IMR-90 (cell line): ENCODE results near the gene PERM1. TPM values are rescaled to one million over a fixed set of nuclear protein-coding genes. Genes with fewer than 3 reads are reported as not detected.

Source experiments
- ATAC-seq: fragments of 200-7000 bp; cut with Tn5 transposase; 2 replicates; pipeline ENCODE4 v1.9.1; 2020; ENCODE audit warnings: low read depth, mild to moderate bottlenecking, moderate library complexity
- BruUV-seq: library from RNA; stranded (reverse); fragments of 400-500 nt; replicated peaks from 2 replicates; lab custom pipeline; 2021; lab: Mats Ljungman, UMichigan
- CTCF ChIA-PET: fragments of 300-600 bp; formaldehyde crosslinking; extraction: SDS; loops from one replicate; lab custom pipeline; 2021; ENCODE audit warnings: antibody characterized with exemption; lab: Yijun Ruan, JAX
- POLR2A ChIA-PET: fragments of 300-600 bp; sonication (Branson Sonifier 250); formaldehyde crosslinking; loops from one replicate; lab custom pipeline; 2022; ENCODE audit warnings: antibody characterized with exemption; ENCODE audit not compliant: unreplicated experiment; lab: Charles Lee
- DNase-seq: peaks from one replicate; pipeline ENCODE4 v3.0.0; 2013
- H2AFZ ChIP-seq: replicated peaks from 2 replicates; pipeline ENCODE3; 2013; ENCODE audit warnings: low read length, mild to moderate bottlenecking; ENCODE audit not compliant: poor library complexity
- H2AK5ac ChIP-seq: 2 replicates; pipeline ENCODE4 v1.6.1; 2013; ENCODE audit warnings: low read depth, low read length, inconsistent platforms
- H2AK9ac ChIP-seq: replicated peaks from 2 replicates; pipeline ENCODE3; 2013; ENCODE audit warnings: mild to moderate bottlenecking, low read depth, low read length, moderate library complexity; ENCODE audit not compliant: poor library complexity
- H2BK120ac ChIP-seq: 2 replicates; pipeline ENCODE4 v1.6.1; 2013; ENCODE audit warnings: low read depth, low read length, inconsistent platforms
- H2BK15ac ChIP-seq: 3 replicates; pipeline ENCODE4 v1.6.1; 2013; ENCODE audit warnings: low read depth, low read length, inconsistent platforms
- H2BK20ac ChIP-seq: 2 replicates; pipeline ENCODE4 v1.6.1; 2013; ENCODE audit warnings: low read depth, mild to moderate bottlenecking, inconsistent platforms, low read length, moderate library complexity
- H2BK5ac ChIP-seq: 2 replicates; pipeline ENCODE4 v1.6.1; 2013; ENCODE audit warnings: mild to moderate bottlenecking, low read depth, low read length, inconsistent platforms; ENCODE audit not compliant: poor library complexity, severe bottlenecking
- H3K14ac ChIP-seq: replicated peaks from 2 replicates; pipeline ENCODE4 v1.6.1; 2013; ENCODE audit warnings: low read depth, low read length, inconsistent platforms
- H3K18ac ChIP-seq: 2 replicates; pipeline ENCODE4 v1.6.1; 2013; ENCODE audit warnings: low read depth, low read length, control low read depth
- H3K23ac ChIP-seq: 2 replicates; pipeline ENCODE4 v1.6.1; 2013; ENCODE audit warnings: low read depth, low read length, inconsistent platforms
- H3K27ac ChIP-seq: 2 replicates; pipeline ENCODE4 v1.5.1; 2013; ENCODE audit warnings: mild to moderate bottlenecking, control low read depth, low read length; ENCODE audit not compliant: insufficient read depth
- H3K27me3 ChIP-seq: 2 replicates; pipeline ENCODE4 v1.6.1; 2013; ENCODE audit warnings: low read length; ENCODE audit not compliant: control insufficient read depth, insufficient read depth
- H3K36me3 ChIP-seq: 2 replicates; pipeline ENCODE4 v1.6.1; 2013; ENCODE audit warnings: low read length, mixed read lengths; ENCODE audit not compliant: control insufficient read depth, insufficient read depth
- H3K4ac ChIP-seq: 2 replicates; pipeline ENCODE4 v1.6.1; 2013; ENCODE audit warnings: low read depth, low read length, inconsistent platforms
- H3K4me1 ChIP-seq: 2 replicates; pipeline ENCODE4 v1.6.1; 2013; ENCODE audit warnings: low read length, mixed read lengths; ENCODE audit not compliant: control insufficient read depth, insufficient read depth
- H3K4me2 ChIP-seq: 2 replicates; pipeline ENCODE4 v1.6.1; 2013; ENCODE audit warnings: low read depth, mild to moderate bottlenecking, control low read depth, low read length, moderate library complexity
- H3K4me3 ChIP-seq: 2 replicates; pipeline ENCODE4 v1.5.1; 2013; ENCODE audit warnings: low read depth, mild to moderate bottlenecking, control low read depth, low read length, moderate library complexity; ENCODE audit not compliant: insufficient read depth
- H3K56ac ChIP-seq: 2 replicates; pipeline ENCODE4 v1.6.1; 2013; ENCODE audit warnings: low read length, inconsistent platforms; ENCODE audit not compliant: insufficient read depth; ENCODE audit errors: extremely low read depth
- H3K79me1 ChIP-seq, 2 experiments: 2 replicates each; pipeline ENCODE4 v1.6.1; 2013; ENCODE audit warnings: low read length in 2 of 2, inconsistent platforms in 1 of 2, low read depth in 1 of 2
- H3K9ac ChIP-seq: 2 replicates; pipeline ENCODE4 v1.6.1; 2013; ENCODE audit warnings: low read depth, low read length, control low read depth
- H3K9me1 ChIP-seq: 2 replicates; pipeline ENCODE4 v1.6.1; 2013; ENCODE audit warnings: low read length, inconsistent platforms; ENCODE audit not compliant: insufficient read depth
- H3K9me3 ChIP-seq: 2 replicates; pipeline ENCODE4 v1.6.1; 2013; ENCODE audit warnings: low read length; ENCODE audit not compliant: control insufficient read depth, insufficient read depth
- H4K20me1 ChIP-seq: 2 replicates; pipeline ENCODE4 v1.6.1; 2013; ENCODE audit warnings: low read length, inconsistent platforms; ENCODE audit not compliant: insufficient read depth
- H4K5ac ChIP-seq: 2 replicates; pipeline ENCODE4 v1.6.1; 2013; ENCODE audit warnings: mild to moderate bottlenecking, low read depth, low read length, control low read depth
- H4K8ac ChIP-seq, 2 experiments: 2 replicates each; pipeline ENCODE4 v1.6.1; 2013; ENCODE audit warnings: low read depth in 2 of 2, low read length in 2 of 2, control low read depth in 1 of 2, inconsistent platforms in 1 of 2
- H4K91ac ChIP-seq: 2 replicates; pipeline ENCODE4 v1.6.1; 2013; ENCODE audit warnings: low read depth, low read length, inconsistent platforms; ENCODE audit not compliant: insufficient read depth
- CTCF ChIP-seq: conservative IDR thresholded peaks from 2 replicates; pipeline ENCODE4 v1.5.1; 2012; ENCODE audit warnings: mild to moderate bottlenecking, low read depth, low read length, improper control_type of control experiment
- FOS ChIP-seq: fragments of 150-350 bp; IDR thresholded peaks from 2 replicates; pipeline ENCODE4 v1.6.1; 2016; ENCODE audit warnings: low read depth, low read length
- RAD21 ChIP-seq: IDR thresholded peaks from 2 replicates; pipeline ENCODE4 v1.6.1; 2012; ENCODE audit warnings: low read length, improper control_type of control experiment
- WGBS, 2 experiments: methylation state at CpG; one replicate each; pipeline versions ENCODE4 v1.1.5 to v1.1.7; 2013; ENCODE audit warnings: missing lambda C conversion rate in 2 of 2; ENCODE audit not compliant: insufficient read length in 1 of 2; ENCODE audit errors: extremely low coverage in 2 of 2; 5-methylcytosine and 5-hydroxymethylcytosine counted together
- dilution Hi-C: fragments of 300-500 bp; cut with HindIII; formaldehyde crosslinking; loops from one replicate; pipeline ENCODE4 v1.14.3; 2018; ENCODE audit warnings: low sequenced_read_pairs; ENCODE audit not compliant: unreplicated experiment
- in situ Hi-C: fragments of 300-500 bp; cut with MboI; formaldehyde crosslinking; loops from 3 replicates; pipeline ENCODE4 v1.14.3; 2019; ENCODE audit warnings: low sequenced_read_pairs, inconsistent platforms, mixed read lengths
- intact Hi-C: fragments of 100-400 bp; cut with micrococcal nuclease; formaldehyde crosslinking; loops from 2 replicates; pipeline ENCODE4 v1.10.0; 2022
- polyA plus RNA-seq, 3 experiments: library from polyadenylated mRNA; depleted of rRNA; stranded (reverse); fragments of >200 nt; gene quantifications; 2 replicates each; pipeline ENCODE4 v1.2.3, GENCODE V29; 2012; ENCODE audit warnings: low replicate concordance in 1 of 3
- total RNA-seq: library from RNA; depleted of rRNA; stranded (reverse); fragments of >200 nt; gene quantifications from 2 replicates; pipeline ENCODE4 v1.2.3, GENCODE V29; 2012

Gene PERM1
- total and polyA plus RNA-seq, 2 of the 4 experiments (the other 2 are of a cell fraction): not detected

- H2BK20ac ChIP-seq: no peak overlapping the region
- H3K23ac ChIP-seq: no peak overlapping the region
- no peak overlapping the region for H3K4me3 ChIP-seq
- no peak overlapping the region for H2BK5ac ChIP-seq
- intact Hi-C loops: no loop called here
- H2BK15ac ChIP-seq: no peak overlapping the region; the same call in 2 of the 3 replicates
- ChIA-PET POLR2A (no interaction called here), CTCF (no interaction called here)
- dilution Hi-C loops: no loop called here
- no peaks in the 10 kb centered on the region for H3K27me3 ChIP-seq
- ATAC-seq (no peak), DNase-seq (no peak)
- H3K18ac ChIP-seq: no peak overlapping the region
- H2AK5ac ChIP-seq: peak overlapping the region; percentile 92
- H3K9me1 ChIP-seq: no peaks in the 10 kb centered on the region
- BruUV-seq: no TSS peak
- H3K9me3 ChIP-seq: no peaks in the 10 kb centered on the region
- H3K79me1 ChIP-seq: peaks cover 0 to 11% of the 10 kb centered on the region in 2 experiments; a peak in 2 of 4 replicates
- H3K14ac ChIP-seq: 0 out of 2 replicates have a peak overlapping the region, but pooled peaks have one; percentile 45
- peak; percentile 45 for TF ChIP-seq CTCF
- no peak for TF ChIP-seq FOS
- TF ChIP-seq RAD21: peak; percentile 57
- peaks cover 4% of the 10 kb centered on the region for H3K4me1 ChIP-seq
- peak overlapping the region; percentile 65 to 75; a peak in 3 of 4 replicates for H4K8ac ChIP-seq
- in situ Hi-C loops: no loop called here
- H4K91ac ChIP-seq: peak overlapping the region; percentile 74
- H3K4ac ChIP-seq: 0 out of 2 replicates have a peak overlapping the region, but pooled peaks have one; percentile 88
- peak overlapping the region; percentile 98 for H2AK9ac ChIP-seq
- no peak overlapping the region; the same call in 1 of the 2 replicates for H3K27ac ChIP-seq
- peak overlapping the region; percentile 48; the same call in 1 of the 2 replicates for H2BK120ac ChIP-seq
- H3K36me3 ChIP-seq: no peaks in the 10 kb centered on the region
- 79% methylated on average over 9 of the region's 20 CpGs; no CpG with 5 or more reads in 1 of the 2 experiments for WGBS, 2 experiments
- no peak overlapping the region; the same call in 1 of the 2 replicates for H3K4me2 ChIP-seq
- peak overlapping the region; percentile 7; the same call in 1 of the 2 replicates for H4K5ac ChIP-seq
- peak overlapping the region; percentile 99 for H2AFZ ChIP-seq
- peak overlapping the region; percentile 63; the same call in 1 of the 2 replicates for H3K9ac ChIP-seq
- H4K20me1 ChIP-seq: no peaks in the 10 kb centered on the region
- H3K56ac ChIP-seq: peak overlapping the region; percentile 76; the same call in 1 of the 2 replicates
Observed at GRCh38 chr1:1014799-1015681, 33.1 kb upstream of the PERM1 start.
